Measurements from ENCODE around the gene PLXND1. TPM values are rescaled to one million over a fixed set of nuclear protein-coding genes. Genes with fewer than 3 reads are reported as not detected.
A peak's percentile ranks its signal among the peaks of the same experiment; 100 is the strongest.

The PLXND1 gene
- total RNA-seq, 1 experiment from 2014 or later, result 126 TPM

GRCh38 chr3:129564981-129565644 is 41.4 kb downstream of the PLXND1 start:
- peak; percentile 31 for DNase-seq (ENCODE audit: low read depth)

GRCh38 chr3:129563850-129564535 is 42.5 kb downstream of the PLXND1 start:
- DNase-seq (ENCODE audit: low read depth), result no peak

GRCh38 chr3:129563332-129563731 is 43.1 kb downstream of the PLXND1 start:
- no peak for DNase-seq (ENCODE audit: low read depth)

DNA sequence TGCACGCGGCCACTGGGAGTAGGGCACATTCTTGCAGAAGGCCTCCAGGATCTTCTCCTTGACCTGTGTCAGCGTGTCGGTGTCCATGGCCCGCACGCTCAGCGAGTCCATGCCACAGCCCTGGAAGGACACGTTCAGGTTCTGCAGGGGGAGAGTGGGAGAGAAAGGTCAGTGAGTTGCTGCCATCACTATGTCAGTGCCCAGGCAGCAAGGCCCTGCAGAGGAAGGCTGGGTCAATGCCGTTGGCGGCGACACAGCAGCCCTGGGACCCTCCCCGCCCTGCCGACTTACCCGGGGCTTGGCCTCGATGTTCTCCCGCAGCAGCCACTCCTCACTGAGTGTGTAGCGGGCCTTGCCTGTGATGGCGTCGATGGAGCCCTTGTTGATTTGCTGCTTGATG is 43.7 kb downstream of the PLXND1 start:
- DNase-seq (ENCODE audit: low read depth), result no peak

- DNase-seq (ENCODE audit: low read depth), result no peak
These were observed 44.7 kb downstream of the PLXND1 start for GRCh38 chr3:129561619-129562248.

GRCh38 chr3:129560911-129561594 is 45.4 kb downstream of the PLXND1 start:
- peak; percentile 95 for DNase-seq (ENCODE audit: low read depth)

DNA sequence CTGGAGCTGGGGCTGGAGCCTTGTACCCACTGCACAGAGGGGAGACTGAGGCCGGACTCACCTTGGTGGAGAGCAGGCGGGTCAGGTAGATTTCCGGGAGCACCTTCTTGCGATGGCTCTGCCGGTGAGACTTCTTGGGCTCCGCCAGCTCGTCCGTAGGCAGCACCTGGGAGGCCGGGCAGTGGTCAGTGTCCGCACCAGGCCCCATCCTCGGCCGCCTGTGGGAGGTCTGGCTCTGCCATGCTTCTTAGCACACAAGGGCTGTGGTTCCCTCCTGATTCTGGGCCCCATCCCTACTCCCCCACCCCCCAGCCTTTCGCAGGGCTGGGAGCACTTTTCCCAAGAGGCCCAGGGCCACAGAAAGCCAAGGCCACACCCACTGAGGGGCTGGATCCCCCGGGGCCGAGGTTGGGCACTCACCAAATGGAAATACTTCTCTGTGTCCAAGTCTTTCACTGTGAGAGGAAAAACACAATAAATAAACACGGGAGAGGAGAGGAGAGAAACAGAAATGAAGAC is 46.1 kb downstream of the PLXND1 start:
- DNase-seq (ENCODE audit: low read depth), result peak; percentile 95

- no peak for DNase-seq (ENCODE audit: low read depth)
These were observed 46.9 kb downstream of the PLXND1 start for GRCh38 chr3:129559565-129560079.

- DNase-seq (ENCODE audit: low read depth), result peak; percentile 98
These were observed 47.5 kb downstream of the PLXND1 start for GRCh38 chr3:129558772-129559564.

- DNase-seq (ENCODE audit: low read depth), result peak; percentile 85
These were observed 48.2 kb downstream of the PLXND1 start for GRCh38 chr3:129558081-129558771.

GRCh38 chr3:129557548-129557894 is 49.0 kb downstream of the PLXND1 start:
- no peak for DNase-seq (ENCODE audit: low read depth)

DNA sequence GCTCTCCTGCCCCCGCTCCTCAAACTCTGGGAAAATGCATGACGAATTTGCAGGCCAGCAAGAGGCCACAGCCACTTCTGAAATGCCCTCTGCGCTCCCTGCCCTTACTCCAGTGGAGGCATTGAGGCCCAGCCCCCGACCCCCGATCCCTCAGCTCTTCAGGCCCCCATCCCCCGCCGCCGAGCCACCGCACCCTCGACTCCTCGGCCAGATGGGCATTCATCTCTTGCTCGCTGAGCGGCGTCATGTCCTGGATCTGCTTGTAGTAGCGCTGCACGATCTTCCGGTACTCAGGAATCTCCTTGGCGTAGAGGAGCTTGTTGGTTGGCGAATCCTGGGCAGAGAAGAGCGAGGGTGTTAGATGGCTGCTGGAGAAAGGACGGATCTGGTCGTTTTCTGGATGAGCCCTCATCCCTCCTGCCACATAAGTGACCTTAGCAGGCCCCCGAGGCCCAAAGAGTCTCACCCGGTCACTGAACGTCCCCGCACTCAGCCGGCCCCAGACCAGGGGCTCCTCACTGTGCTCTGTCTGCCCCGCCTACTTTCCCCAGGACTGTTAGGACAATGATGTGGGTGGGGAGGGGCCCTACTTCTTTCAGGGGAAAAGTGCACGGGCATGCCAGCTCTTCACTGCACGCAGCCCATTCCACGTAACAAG is 49.5 kb downstream of the PLXND1 start:
- no peak for DNase-seq (ENCODE audit: low read depth)

DNA sequence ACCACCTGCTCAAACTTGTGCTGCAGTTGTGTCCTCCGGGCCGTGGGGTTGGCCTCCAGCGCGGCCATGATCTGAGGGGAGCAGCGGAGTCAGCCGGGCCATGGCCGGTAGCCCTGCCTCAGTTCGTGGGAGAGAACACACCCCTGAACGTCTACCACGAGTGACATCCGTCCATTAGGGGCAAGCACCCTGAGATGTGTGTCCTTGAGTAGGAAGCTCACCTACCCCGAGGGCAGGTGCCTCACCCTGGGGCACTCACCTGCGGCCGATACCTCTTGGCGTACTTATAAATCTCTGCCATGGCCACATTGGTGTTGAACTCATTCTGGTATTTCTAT is 50.1 kb downstream of the PLXND1 start:
- DNase-seq (ENCODE audit: low read depth), result no peak

GRCh38 chr3:129555616-129556357 is 50.7 kb downstream of the PLXND1 start:
- no peak for DNase-seq (ENCODE audit: low read depth)

GRCh38 chr3:129555153-129555550 is 51.3 kb downstream of the PLXND1 start:
- no peak for DNase-seq (ENCODE audit: low read depth)

DNA sequence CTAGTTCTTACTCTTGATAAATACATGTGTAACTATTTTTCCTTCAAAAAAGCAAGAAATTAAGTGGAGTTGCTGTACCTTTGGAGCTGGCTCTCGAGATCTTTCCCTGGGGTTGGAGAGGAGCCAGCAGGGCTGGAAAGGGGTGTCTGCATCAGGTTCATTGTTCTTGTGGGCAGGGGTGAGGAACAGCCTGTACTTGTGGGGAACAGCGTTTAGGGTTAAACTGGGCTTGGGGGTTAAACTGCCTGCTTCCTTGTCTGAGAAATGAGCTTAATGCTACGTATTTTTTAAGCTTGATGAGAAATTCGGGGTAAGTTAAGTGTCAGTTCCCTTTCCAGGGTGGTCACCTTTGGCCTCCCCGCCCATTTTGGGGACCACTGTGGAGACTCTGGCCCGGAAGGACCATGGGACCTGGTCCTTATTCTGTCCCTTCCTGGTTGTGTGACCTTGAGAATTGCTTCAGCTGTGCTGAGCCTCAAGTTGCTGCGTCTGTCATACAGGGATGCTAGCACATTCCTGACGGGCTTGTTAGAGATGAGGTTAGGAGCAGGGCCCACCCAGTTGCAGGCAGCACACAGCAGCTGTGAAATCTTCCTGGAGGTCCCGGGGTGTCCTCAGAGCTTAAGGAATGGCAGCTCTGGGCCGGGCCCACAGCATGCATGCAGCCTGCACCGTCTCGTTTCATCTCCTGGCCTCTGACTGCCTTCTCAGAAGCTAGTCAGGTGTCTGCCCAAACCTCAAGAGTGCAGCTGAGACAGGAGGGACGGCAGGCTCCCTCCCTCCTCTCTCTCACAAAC is 51.9 kb downstream of the PLXND1 start:
- DNase-seq (ENCODE audit: low read depth), result no peak

DNA sequence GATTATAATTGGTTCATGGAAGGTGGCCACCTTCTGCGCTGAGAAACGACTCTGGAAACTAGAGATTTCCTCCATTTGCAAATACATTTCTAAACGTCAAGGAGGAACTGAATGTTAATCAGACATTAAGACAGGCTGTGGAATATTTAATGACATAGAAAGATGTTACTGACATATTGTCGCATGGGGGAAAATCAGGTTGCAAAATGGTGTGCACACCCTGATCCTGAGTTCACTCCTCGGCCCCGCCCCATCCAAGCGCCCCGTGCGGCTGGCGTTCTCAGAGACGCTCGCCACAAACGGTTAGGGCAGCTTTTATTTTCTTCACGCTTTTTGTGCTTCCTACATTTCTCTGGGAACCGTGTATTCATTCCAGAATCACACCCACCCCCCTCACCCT is 52.8 kb downstream of the PLXND1 start:
- no peak for DNase-seq (ENCODE audit: low read depth)

DNA sequence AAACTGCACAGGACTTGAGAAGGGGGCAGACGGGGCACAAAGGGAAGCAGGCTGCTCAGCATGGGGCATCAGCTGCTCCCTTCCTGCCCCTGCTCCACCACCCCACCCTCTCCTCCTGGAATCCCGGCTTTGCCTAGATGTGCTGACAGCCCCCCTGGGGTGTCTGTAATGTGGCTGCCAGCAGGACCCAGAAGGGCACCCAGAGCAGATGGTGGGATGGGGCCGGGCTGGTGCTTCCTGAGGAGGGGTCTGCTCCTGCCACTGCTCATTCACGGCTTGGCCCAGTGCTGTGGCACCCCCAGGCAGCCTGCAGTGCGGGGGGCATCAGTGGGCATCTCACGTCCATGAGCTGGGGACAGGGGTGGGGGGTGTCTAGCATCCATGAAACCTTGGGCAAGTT is 53.3 kb downstream of the PLXND1 start:
- no peak for DNase-seq (ENCODE audit: low read depth)
